Vagina (tissue), 2 donors: ENCODE results near the gene COL5A1.

Source experiments
- POLR2AphosphoS5 ChIP-seq, 2 donors: sonication (generic); formaldehyde crosslinking; IDR thresholded peaks; one replicate each; pipeline ENCODE4 v1.9.0; 2017; ENCODE audit warnings: antibody characterized with exemption in 2 of 2, mild to moderate bottlenecking in 2 of 2, low read depth in 1 of 2; ENCODE audit not compliant: insufficient read depth in 1 of 2
- TF ChIP-seq, protein P1 (sequence below), 3 experiments: fragments of 450-650 bp in 2 of 3; fragments of 200-600 bp in 1 of 3; sonication (generic) in 1 of 3; IDR thresholded peaks; one replicate each; pipeline ENCODE4 v1.5.1; 2017 to 2019; ENCODE audit warnings: antibody characterized with exemption in 3 of 3, mild to moderate bottlenecking in 2 of 3, moderate library complexity in 2 of 3

GRCh38 chr9:134698587-134699342 is 57.2 kb downstream of the COL5A1 start:
- TF ChIP-seq, protein P1, sequence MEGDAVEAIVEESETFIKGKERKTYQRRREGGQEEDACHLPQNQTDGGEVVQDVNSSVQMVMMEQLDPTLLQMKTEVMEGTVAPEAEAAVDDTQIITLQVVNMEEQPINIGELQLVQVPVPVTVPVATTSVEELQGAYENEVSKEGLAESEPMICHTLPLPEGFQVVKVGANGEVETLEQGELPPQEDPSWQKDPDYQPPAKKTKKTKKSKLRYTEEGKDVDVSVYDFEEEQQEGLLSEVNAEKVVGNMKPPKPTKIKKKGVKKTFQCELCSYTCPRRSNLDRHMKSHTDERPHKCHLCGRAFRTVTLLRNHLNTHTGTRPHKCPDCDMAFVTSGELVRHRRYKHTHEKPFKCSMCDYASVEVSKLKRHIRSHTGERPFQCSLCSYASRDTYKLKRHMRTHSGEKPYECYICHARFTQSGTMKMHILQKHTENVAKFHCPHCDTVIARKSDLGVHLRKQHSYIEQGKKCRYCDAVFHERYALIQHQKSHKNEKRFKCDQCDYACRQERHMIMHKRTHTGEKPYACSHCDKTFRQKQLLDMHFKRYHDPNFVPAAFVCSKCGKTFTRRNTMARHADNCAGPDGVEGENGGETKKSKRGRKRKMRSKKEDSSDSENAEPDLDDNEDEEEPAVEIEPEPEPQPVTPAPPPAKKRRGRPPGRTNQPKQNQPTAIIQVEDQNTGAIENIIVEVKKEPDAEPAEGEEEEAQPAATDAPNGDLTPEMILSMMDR (IDR thresholded peaks at IDR 0.05), result peak; percentile 71 to 85 (median 84)
- peak in 1 of 2 donors; percentile 24 for TF ChIP-seq POLR2AphosphoS5 (IDR thresholded peaks at IDR 0.05; ENCODE audit: insufficient read depth in 1 of 2, low read depth in 1 of 2)
